ENCODE data around the gene GPR152. TPM values are rescaled to one million over a fixed set of nuclear protein-coding genes. Genes with fewer than 3 reads are reported as not detected.
"Not testable (repeated sequence)": the region's sequence is repeated elsewhere in the genome, so short reads cannot be mapped to it uniquely, and the experiment has no call there.

Gene GPR152
- total and polyA plus RNA-seq, 2 donors (not counting 3 experiments of a cell fraction or from before 2014, with no cell fraction given): not detected

DNA sequence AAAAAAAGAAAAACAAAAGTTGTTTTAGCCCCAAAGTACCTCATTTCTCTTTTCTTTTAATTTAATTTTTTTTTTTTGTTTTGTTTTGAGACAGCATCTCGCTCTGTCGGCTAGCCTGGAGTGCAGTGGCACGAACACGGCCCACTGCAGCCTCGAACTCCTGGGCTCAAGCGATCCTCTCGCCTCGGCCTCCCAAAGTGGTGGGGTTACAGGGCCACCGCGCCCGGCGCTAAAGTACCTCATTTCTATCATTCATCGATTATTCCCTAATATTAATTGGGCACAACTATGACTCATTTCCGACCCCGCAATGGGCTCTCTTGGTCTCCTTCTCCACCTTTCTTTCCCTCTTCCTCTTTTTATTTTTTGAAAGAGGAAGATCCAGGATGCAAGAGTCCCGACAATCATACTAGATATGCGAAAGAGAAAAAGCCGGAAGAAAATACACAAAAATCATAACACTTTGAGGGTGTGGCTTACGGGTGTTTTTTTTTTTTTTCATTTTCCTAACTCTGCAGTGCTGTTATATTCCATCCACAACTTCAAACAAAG, 29.8 kb upstream of the GPR152 start:
- CTCF ChIA-PET: interaction anchor here (0.7 to 1.2 kb wide), 4 partner anchors 10 to 81 kb away, joined by 3 to 11 read pairs (median 4); partner anchors contain the start of genes GPR152 and PPP1CA
- dilution Hi-C loops (cut with MboI; ENCODE audit: extremely low pct_ligation_motif_present, low sequenced_read_pairs) (no loop called here), intact Hi-C loops (cut with micrococcal nuclease) (no loop called here)
- H3K27ac ChIP-seq (ENCODE audit: insufficient read depth, low read depth, low read length): peak overlapping the region; percentile 40
- H3K36me3 ChIP-seq (ENCODE audit: control insufficient read depth in 2 of 2, extremely low read depth in 1 of 2, insufficient read depth in 2 of 2, low read length in 2 of 2): peaks cover 0 to 1% of the 10 kb centered on the region in 2 experiments
- no peaks in the 10 kb centered on the region for H3K9me1 ChIP-seq (replicated peaks; ENCODE audit: control insufficient read depth, extremely low read depth, insufficient read depth, low read length)
- no peak for TF ChIP-seq FOS (IDR thresholded peaks at IDR 0.05; ENCODE audit: borderline replicate concordance, insufficient read depth, low read length)
- POLR2A ChIA-PET: interaction anchor here (0.9 kb wide), 1 partner anchor 81 kb away, joined by 3 read pairs; the partner anchor contains the start of gene PPP1CA
- no peaks in the 10 kb centered on the region for H3K79me2 ChIP-seq (ENCODE audit: control insufficient read depth, insufficient read depth, low read length)
- FAIRE-seq (no peak), DNase-seq (ENCODE audit: low read depth, low spot score) (no peak)
- H3K27me3 ChIP-seq (ENCODE audit: control insufficient read depth in 2 of 2, insufficient read depth in 2 of 2, low read length in 2 of 2): no peaks in the 10 kb centered on the region
- BruUV-seq (replicated peaks): TSS peak; percentile 90
- peak overlapping the region; percentile 29 to 72 (median 46) for H3K4me3 ChIP-seq (replicated peaks in 1 of 3; ENCODE audit: insufficient read depth in 1 of 3, low read depth in 1 of 3, low read length in 3 of 3)
- H3K9me3 ChIP-seq (replicated peaks; ENCODE audit: control insufficient read depth, insufficient read depth, low read length): no peaks in the 10 kb centered on the region
- no peaks in the 10 kb centered on the region for H4K20me1 ChIP-seq (replicated peaks; ENCODE audit: control insufficient read depth, extremely low read depth, insufficient read depth, low read length)
- peak overlapping the region; percentile 84 for H3K4me2 ChIP-seq (ENCODE audit: insufficient read depth, low read length)
- peak overlapping the region; percentile 66 for H3K9ac ChIP-seq (replicated peaks; ENCODE audit: extremely low read depth, insufficient read depth, low read length)
- peak overlapping the region; percentile 59 for H2AFZ ChIP-seq (ENCODE audit: low read depth, low read length)
- H3K4me1 ChIP-seq (ENCODE audit: control insufficient read depth, extremely low read depth, insufficient read depth, low read length): no peaks in the 10 kb centered on the region

DNA sequence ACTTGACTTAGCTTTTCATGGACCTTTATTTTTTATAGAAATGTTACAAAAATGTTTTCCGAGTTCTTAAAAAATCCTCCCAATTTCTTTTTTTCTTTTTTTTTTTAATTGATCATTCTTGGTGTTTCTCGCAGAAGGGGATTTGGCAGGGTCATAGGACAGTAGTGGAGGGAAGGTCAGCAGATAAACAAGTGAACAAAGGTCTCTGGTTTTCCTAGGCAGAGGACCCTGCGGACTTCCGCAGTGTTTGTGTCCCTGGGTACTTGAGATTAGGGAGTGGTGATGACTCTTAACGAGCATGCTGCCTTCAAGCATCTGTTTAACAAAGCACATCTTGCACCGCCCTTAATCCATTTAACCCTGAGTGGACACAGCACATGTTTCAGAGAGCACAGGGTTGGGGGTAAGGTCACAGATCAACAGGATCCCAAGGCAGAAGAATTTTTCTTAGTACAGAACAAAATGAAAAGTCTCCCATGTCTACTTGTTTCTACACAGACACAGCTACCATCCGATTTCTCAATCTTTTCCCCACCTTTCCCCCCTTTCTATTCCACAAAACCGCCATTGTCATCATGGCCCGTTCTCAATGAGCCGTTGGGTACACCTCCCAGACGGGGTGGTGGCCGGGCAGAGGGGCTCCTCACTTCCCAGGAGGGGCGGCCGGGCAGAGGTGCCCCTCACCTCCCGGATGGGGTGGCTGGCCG, 25.0 kb upstream of the GPR152 start:
- H4K20me1 ChIP-seq (replicated peaks; ENCODE audit: control insufficient read depth, extremely low read depth, insufficient read depth, low read length); H3K79me2 ChIP-seq (ENCODE audit: control insufficient read depth, insufficient read depth, low read length); BruUV-seq (replicated peaks); H3K4me3 ChIP-seq (replicated peaks in 1 of 3; ENCODE audit: insufficient read depth in 1 of 3, low read depth in 1 of 3, low read length in 3 of 3); dilution Hi-C loops (cut with MboI; ENCODE audit: extremely low pct_ligation_motif_present, low sequenced_read_pairs); intact Hi-C loops (cut with micrococcal nuclease); H3K9me1 ChIP-seq (replicated peaks; ENCODE audit: control insufficient read depth, extremely low read depth, insufficient read depth, low read length); H3K27me3 ChIP-seq (ENCODE audit: control insufficient read depth in 2 of 2, insufficient read depth in 2 of 2, low read length in 2 of 2); H3K4me1 ChIP-seq (ENCODE audit: control insufficient read depth, extremely low read depth, insufficient read depth, low read length); H3K4me2 ChIP-seq (ENCODE audit: insufficient read depth, low read length); POLR2A ChIA-PET; H3K27ac ChIP-seq (ENCODE audit: insufficient read depth, low read depth, low read length); H3K36me3 ChIP-seq (ENCODE audit: control insufficient read depth in 2 of 2, extremely low read depth in 1 of 2, insufficient read depth in 2 of 2, low read length in 2 of 2); H3K9me3 ChIP-seq (replicated peaks; ENCODE audit: control insufficient read depth, insufficient read depth, low read length); DNase-seq (ENCODE audit: low read depth, low spot score); H2AFZ ChIP-seq (ENCODE audit: low read depth, low read length); FAIRE-seq; H3K9ac ChIP-seq (replicated peaks; ENCODE audit: extremely low read depth, insufficient read depth, low read length): not testable (repeated sequence)
- CTCF ChIA-PET: interaction anchor here (1.1 kb wide), 1 partner anchor 107 kb away, joined by 5 read pairs; no protein-coding TSS in a partner anchor

DNA sequence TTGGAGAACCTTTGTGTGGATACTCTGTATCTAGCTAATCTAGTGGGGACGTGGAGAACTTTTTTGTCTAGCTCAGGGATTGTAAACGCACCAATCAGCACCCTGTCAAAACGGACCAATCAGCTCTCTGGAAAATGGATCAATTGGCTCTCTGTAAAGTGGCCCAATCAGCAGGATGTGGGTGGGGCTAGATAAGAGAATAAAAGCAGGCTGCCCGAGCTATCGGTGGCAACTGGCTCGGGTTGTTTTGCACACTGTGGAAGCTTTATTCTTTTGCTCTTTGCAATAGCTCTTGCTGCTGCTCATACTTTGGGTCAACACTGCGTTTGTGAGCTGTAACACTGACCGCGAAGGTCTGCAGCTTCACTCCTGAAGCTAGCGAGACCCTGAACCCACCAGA, 24.2 kb upstream of the GPR152 start:
- ChIA-PET POLR2A (interaction anchor here (0.5 kb wide), 1 partner anchor 37 kb away, joined by 3 read pairs; no protein-coding TSS in a partner anchor), CTCF (interaction anchor here (1.2 kb wide), 1 partner anchor 22 kb away, joined by 3 read pairs; the partner anchor contains the start of gene CABP4)
- H3K27me3 ChIP-seq (ENCODE audit: control insufficient read depth in 2 of 2, insufficient read depth in 2 of 2, low read length in 2 of 2); H3K4me2 ChIP-seq (ENCODE audit: insufficient read depth, low read length); dilution Hi-C loops (cut with MboI; ENCODE audit: extremely low pct_ligation_motif_present, low sequenced_read_pairs); H3K9me1 ChIP-seq (replicated peaks; ENCODE audit: control insufficient read depth, extremely low read depth, insufficient read depth, low read length); DNase-seq (ENCODE audit: low read depth, low spot score); H3K36me3 ChIP-seq (ENCODE audit: control insufficient read depth in 2 of 2, extremely low read depth in 1 of 2, insufficient read depth in 2 of 2, low read length in 2 of 2); intact Hi-C loops (cut with micrococcal nuclease); H3K9ac ChIP-seq (replicated peaks; ENCODE audit: extremely low read depth, insufficient read depth, low read length); H3K79me2 ChIP-seq (ENCODE audit: control insufficient read depth, insufficient read depth, low read length); H4K20me1 ChIP-seq (replicated peaks; ENCODE audit: control insufficient read depth, extremely low read depth, insufficient read depth, low read length); H2AFZ ChIP-seq (ENCODE audit: low read depth, low read length); FAIRE-seq; BruUV-seq (replicated peaks); H3K4me3 ChIP-seq (replicated peaks in 1 of 3; ENCODE audit: insufficient read depth in 1 of 3, low read depth in 1 of 3, low read length in 3 of 3); H3K9me3 ChIP-seq (replicated peaks; ENCODE audit: control insufficient read depth, insufficient read depth, low read length); H3K4me1 ChIP-seq (ENCODE audit: control insufficient read depth, extremely low read depth, insufficient read depth, low read length); H3K27ac ChIP-seq (ENCODE audit: insufficient read depth, low read depth, low read length): not testable (repeated sequence)

Data from endothelial cell of umbilical vein (primary cell).